GM10266 (cell line): ENCODE results near the gene GAA.

Source experiments
- DNase-seq: peaks from one replicate; pipeline ENCODE4 v3.0.0; 2012; ENCODE audit errors: extremely low spot score
- TF ChIP-seq, protein P1 (sequence below): IDR thresholded peaks from 2 replicates; pipeline ENCODE4 v1.5.1; 2012; ENCODE audit warnings: mild to moderate bottlenecking, low read depth; ENCODE audit not compliant: control insufficient read depth, insufficient read depth; ENCODE audit errors: missing control alignments

Gene GAA

DNA sequence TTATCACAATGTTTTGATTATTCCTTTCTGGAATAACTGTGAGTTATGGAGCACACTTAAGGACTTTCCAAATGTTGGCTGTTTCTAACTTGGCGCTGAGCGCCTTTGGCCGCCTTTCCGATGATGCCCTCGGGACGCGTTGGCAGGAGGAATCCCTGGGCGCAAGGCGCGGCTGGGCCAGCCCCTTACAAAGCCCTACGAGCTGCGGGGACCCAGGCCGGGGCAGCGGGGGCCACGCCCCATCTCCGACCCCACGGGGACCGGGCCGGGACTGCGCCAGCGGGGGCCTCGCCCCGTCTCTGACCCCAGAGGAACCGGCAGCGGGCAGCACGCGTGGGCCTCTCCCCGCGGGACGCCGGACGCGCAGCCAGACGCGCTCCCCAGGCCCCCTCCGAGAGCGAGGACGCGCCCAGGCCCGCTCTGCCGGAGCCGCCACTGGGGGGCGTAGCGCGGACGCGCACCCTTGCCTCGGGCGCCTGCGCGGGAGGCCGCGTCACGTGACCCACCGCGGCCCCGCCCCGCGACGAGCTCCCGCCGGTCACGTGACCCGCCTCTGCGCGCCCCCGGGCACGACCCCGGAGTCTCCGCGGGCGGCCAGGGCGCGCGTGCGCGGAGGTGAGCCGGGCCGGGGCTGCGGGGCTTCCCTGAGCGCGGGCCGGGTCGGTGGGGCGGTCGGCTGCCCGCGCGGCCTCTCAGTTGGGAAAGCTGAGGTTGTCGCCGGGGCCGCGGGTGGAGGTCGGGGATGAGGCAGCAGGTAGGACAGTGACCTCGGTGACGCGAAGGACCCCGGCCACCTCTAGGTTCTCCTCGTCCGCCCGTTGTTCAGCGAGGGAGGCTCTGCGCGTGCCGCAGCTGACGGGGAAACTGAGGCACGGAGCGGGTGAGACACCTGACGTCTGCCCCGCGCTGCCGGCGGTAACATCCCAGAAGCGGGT lies at the start of gene GAA:
Gene GAA, plus strand, starts transcription at position 571 of the 935 bp plus-strand sequence. CDS start 3,006 bp downstream, outside the sequence.
- peak; percentile 100 for DNase-seq
- TF ChIP-seq, protein P1, sequence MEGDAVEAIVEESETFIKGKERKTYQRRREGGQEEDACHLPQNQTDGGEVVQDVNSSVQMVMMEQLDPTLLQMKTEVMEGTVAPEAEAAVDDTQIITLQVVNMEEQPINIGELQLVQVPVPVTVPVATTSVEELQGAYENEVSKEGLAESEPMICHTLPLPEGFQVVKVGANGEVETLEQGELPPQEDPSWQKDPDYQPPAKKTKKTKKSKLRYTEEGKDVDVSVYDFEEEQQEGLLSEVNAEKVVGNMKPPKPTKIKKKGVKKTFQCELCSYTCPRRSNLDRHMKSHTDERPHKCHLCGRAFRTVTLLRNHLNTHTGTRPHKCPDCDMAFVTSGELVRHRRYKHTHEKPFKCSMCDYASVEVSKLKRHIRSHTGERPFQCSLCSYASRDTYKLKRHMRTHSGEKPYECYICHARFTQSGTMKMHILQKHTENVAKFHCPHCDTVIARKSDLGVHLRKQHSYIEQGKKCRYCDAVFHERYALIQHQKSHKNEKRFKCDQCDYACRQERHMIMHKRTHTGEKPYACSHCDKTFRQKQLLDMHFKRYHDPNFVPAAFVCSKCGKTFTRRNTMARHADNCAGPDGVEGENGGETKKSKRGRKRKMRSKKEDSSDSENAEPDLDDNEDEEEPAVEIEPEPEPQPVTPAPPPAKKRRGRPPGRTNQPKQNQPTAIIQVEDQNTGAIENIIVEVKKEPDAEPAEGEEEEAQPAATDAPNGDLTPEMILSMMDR: peak; percentile 99

DNA sequence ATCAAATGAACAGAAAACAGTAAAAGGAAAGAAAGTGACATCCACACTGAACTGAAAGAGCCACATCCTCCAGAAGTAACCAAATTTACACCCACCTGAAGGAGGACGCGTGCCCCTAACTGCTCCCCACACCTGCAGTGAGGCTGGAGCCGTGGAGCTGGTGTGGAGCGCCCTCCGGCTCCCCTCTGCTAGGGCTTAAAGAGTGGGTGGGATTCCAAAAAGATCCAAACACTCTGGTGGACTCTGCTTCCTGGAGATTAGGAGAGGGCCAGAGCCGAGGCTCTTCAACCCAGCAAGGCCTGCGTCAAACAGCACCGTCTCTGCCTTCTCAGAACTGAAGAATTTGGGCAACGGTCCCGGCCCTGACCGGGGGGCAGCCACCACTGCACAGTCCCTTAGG lies 49.7 kb upstream of the GAA start:
- TF ChIP-seq, protein P1: no peak
- DNase-seq: no peak

DNA sequence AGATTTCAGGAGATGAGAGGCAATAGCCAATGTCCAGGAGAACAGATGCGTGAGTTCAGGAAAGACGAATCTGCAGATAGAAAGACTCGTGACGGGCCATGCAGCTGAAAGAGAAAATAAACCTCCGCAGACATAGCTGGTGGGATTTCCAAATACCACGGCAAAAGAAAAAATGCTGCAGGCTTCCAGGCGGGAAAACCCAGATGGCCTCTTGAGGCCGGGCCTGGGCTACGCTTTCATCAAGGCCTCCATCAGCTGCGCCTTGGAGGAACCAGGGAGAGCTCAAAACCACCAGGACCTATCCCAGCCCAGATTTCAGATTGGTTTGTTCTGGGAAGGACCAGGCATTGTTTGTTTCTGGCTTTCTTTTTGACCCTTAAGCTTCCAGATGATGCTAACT lies 48.3 kb upstream of the GAA start:
- TF ChIP-seq, protein P1: no peak

DNA sequence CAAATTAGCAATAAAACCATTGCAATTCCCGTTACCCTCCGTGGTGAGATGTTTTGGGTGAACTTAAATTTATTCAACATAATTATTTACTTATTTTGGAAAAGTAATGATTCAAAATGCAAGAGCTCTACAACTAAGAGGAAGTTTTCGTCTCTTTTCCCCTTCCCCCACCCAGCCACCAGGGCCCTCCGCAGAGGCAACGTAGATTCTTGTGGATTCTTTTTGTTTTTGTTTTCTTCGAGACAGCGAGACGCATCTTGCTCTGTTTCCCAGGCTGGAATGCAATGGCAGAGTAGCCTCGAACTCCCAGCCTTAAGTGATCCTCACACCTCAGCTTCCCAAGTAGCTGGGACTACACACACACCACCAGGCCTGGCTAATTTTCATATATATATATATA lies 45.8 kb upstream of the GAA start:
- TF ChIP-seq, protein P1: no peak
- no peak for DNase-seq

More for the DNA sequence above, 48.3 kb upstream of the GAA start:
- DNase-seq: no peak

DNA sequence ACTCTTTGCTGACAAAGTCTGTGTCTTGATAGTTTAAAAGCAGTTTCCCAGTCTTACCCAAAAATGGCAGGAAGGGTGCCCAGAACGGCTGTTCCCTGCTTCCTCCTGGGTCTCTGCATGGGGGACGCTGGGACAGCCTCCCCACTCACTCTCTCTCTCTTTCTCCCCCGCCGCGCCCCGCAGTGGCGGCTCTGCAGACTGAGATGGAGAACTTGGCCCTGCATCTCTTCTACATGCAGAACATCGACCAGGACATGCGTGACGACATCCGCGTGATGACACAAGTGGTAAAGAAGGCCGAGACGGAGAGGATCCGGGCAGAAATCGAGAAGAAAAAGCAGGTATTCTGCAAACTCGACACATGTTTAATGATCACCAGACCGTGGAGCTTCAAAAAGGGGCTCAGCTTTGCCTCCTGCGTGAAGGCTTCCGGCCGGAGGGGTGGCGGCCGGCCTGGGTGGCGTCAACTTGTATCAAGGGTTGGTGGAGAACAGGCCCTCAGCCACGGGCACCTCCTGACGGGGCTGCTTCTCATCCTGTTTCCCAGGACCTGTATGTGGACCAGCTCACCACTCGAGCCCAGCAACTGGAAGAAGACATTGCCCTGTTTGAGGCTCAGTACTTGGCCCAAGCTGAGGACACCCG lies 42.9 kb upstream of the GAA start:
- DNase-seq: no peak

DNA sequence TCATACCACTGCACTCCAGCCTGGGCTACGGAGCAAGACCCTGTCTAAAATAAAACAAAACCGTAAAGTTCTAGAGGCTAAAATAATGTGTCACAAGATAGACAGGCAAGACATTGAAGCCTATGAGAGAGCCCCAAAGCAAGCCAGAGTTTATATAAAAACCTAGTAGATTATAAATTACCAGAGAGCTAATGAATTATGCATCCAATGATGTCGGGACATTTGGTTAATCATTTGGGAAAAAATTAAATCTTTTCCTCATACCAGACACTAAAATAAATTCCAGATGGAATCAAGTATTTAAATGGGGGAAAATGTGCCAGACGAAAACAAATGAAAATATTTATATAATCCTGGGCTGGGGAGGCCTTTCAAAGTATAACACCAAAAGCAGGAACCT lies 40.7 kb upstream of the GAA start:
- DNase-seq: no peak
- TF ChIP-seq, protein P1: no peak

More for the DNA sequence above, 42.9 kb upstream of the GAA start:
- TF ChIP-seq, protein P1: no peak
